Measurements from ENCODE around the gene CLK4.
A peak's percentile ranks its signal among the peaks of the same experiment; 100 is the strongest.

The CLK4 gene

DNA sequence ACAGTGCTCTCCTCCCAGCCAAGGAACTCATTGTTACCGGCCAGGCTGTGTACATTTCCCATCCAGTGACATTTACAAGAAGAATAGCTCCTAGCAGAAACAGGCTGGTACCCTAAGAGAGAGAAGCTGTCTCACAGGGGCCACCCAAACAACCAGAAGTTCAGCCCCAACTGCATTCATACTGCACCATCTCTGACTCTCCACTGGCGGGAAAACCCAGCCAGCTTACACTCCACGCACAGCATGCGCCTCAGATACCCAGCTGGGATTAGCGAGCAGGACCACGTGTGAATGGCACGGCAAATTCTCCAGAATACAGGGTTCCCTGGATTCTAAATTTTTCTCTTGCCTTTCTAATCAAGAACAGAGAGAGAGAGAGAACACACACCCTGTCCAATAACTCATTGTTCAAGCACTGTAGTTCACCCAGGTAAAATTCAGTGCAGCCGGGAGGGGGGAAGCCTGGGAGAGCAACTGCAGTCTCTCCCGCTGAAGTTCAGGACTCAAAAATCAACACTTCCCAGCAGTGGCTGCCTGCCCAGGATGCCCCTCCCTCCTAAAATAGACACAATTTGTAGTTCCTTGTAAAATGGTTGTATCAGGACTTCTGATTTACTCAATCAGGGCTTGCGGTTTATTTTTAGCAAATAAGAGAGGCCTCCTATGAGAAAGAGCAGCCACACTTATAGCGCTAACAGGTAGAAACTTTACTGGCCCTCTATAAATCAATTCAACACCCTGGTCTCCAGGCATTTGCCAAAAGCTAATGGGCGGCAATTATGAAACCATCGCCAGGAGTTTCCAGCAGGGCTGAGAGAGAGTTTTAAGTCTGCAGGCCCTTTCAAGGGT is 38.9 kb downstream of the CLK4 start:
- DNase-seq (ENCODE audit: low read depth in 2 of 2): no peak

DNA sequence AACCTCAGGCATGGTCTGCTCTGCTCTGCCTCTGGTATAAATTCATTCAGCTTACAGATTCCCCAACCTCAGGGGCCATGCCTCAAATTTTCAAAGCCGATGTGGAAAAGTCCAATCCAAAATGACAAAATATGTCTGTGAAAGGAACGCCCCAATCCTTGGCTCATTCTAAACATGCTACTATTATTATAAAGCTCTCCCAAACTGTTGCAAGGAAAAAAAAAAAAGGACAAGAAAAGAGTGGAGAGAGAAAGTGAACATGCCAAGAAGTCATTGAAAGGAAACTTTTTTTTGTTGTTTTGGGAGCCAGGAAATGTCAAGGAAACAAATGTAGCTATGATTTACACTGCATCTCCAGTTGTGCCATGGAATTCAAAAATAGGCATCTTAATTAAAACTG is 40.5 kb downstream of the CLK4 start:
- no peak for DNase-seq (ENCODE audit: low read depth in 2 of 2)

DNA sequence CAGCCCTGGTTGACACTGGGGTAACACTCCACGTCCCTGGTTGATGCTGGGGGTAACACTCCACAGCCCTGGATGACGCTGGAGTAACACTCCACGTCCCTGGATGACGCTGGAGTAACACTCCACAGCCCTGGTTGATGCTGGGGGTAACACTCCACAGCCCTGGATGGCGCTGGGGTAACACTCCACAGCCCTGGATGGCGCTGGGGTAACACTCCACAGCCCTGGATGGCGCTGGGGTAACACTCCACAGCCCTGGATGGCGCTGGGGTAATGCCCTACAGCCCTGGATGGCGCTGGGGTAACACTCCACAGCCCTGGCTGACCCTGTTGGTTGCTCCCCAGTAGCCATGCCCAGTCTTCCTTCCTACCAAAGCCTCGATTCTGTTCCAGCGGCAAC is 41.4 kb downstream of the CLK4 start:
- peak in 1 of 2 donors; percentile 14 for DNase-seq (ENCODE audit: low read depth in 2 of 2)

DNA sequence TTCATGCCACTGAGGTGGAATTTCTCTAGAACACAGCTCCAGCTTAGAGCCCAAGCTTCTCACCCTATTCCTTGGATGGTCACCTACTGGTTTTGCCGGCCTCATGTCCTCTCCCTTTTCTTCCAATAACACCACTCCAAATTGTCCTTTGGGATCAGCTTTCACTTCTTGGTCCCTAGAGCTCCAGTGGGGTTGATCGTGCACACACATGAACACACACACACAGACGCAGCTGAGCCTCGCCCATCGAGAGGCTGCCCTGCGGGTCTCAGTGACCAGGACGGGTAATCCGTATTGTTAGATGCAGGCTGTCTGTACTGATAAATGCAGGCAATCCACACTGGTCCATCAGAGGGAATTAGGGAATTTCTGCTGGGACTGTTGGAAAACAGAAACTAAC is 43.6 kb downstream of the CLK4 start:
- no peak for DNase-seq (ENCODE audit: low read depth in 2 of 2)

DNA sequence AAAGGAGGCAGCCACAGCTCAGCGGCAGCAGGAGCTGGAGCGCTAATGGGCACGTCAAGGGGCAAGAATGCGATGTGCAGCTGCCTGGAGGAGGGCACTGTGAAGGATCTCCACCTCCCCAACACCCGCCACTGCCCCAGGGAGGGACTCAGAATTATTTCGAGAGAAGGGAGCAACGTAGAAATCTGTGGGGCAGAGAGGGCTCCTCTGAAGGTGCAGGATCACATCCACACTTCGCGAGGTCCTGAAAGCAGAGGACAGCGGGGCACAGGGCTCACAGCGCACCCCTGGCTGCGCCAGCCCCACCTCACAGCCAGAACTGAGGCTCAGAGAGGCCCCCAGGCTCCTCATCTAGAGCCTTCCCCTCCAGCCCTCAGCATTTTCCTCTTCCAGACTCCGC is 44.6 kb downstream of the CLK4 start:
- no peak for DNase-seq (ENCODE audit: low read depth in 2 of 2)

DNA sequence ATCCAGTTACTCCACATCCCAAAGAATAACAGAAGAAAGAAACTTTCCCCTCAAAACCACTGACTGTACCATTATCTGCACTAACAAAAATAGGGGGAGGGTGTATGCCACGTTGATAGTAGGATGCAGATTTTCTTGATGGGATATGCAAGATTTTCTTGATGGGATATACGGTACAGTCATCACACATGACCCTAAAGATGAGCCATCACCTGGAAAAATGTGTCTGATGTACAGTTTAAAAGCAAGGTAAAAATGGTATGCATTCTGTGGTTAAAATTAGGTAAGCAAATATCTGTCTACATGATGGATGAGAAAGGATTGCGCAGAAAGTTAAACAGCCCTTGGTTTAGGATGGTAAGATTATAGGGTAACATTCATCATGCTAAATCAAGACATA is 45.2 kb downstream of the CLK4 start:
- no peak for DNase-seq (ENCODE audit: low read depth in 2 of 2)

DNA sequence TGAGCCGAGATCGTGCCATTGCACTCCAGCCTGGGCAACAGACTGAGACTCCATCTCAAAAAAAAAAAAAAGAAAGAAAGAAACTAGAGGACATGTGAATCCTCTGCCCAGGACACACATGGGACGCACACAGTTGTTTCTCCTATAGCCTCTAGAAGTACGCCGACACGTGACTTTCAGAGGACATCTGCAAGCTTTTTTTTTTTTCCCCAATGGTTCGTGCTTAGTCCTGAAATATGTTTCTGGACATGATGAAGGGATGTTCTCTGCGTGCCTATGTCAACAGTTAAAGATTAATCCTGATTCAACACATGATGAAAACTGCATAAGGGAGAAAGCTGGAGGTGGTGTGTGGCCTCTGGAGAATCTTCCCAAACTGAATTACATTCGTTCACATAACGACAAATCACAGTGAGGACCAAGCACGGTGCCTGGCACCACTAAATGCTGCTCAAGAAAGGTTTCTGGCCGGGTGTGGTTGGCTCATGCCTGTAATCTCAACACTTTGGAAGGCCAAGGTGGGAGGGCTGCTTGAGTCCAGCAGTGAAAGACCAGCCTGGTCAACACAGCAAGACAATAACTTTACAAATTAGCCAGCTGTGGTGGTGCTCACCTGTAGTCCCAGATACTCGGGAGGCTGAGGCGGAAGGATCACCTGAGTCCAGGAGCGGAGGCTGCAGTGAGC is 46.4 kb downstream of the CLK4 start:
- DNase-seq (ENCODE audit: low read depth in 2 of 2): no peak

DNA sequence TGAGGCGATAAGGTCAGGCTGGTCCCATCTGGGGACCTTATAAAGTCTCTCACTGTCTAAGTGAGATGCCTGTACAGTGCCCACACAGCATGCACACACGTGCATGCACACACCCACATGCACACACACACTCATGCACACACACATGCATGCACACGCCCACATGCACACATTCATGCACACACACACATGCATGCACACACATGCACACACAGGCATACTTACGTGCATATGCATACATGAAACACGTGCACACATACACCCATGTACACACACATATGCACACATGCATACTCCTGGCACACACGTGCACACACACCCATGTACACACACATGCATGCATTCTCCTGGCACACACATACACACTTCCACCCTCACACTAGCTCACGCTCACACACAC is 48.9 kb downstream of the CLK4 start:
- no peak for DNase-seq (ENCODE audit: low read depth in 2 of 2)

DNA sequence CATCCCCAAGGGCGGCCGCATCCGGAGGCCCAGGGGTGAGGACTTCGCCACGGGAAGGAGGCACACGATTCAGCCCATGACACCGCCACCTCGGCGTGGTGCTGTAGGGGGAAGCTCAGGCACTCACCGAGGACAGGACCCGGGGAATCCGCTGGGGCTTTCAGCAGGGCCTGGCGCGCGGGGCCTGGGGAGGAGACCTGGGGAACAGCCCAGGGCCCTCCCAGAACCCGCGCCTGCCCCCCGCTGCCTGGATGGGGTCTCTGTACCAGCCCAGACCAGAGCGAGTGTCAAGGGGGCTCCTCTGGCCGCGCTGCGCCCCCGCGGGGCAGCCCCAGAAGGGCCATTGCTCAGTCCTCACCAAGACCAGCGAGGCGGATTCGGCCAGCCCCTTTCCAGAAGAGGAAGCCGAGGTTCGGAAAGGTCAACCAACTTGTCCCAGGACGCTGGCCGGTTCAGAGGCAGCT is 49.4 kb downstream of the CLK4 start:
- DNase-seq (ENCODE audit: low read depth in 2 of 2): no peak

DNA sequence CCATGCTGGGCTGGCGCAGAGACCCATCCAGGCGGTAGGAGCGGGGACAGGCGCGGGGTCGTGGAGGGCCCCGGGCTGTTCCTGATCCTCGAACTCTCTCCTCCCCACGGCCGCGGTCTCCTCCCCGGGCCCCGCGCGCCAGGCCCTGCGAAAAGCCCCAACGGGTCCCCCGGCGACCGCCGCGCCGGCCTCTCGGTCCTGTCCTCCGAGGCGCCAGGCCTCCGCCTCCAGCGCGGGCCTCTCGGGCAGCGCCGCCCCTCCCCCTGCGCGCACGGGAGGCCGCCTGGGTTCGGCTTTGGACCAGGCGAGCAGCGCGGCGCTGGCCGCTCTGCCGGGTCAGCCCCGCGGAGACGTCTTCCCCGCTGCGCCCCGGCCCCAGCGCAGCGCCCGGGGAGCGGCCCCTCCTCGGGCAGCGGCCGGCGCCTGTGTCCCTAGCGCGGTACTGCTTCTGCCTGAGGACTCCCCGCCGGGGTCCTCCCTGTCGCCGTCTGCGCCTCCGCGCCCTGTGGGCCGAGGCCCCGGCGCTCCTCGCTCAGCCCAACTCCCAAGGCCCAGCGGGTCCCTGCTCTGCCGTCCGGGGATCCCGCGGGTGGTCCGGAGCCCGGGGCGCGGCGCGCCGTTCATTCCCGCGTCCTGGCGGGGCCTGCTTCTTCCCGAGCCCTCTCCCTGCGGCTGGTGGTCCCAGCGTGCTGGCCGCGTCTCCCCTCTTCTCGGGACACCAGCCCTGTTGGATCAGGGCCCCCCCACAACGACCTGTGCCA is 50.1 kb downstream of the CLK4 start:
- DNase-seq (ENCODE audit: low read depth in 2 of 2): no peak

DNA sequence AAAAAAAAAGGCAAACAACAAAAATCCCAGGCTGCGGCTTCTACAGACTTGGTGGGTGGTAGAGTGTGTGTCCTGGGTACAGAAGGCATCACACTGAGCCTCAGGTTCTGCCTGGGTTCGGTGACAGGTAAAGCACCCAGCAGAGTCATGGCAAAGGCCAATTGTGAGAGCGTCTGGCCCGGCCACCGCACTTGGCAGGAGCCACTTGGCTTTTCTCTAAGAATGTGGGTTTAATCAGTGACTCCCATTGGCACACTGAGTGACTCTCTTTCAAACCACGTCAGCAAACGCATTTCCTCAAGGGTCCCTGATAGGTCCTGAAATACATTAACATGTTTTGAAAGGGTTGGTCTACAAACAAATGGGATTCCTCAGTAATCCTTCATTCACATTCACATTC is 53.6 kb downstream of the CLK4 start:
- DNase-seq (ENCODE audit: low read depth in 2 of 2): no peak

DNA sequence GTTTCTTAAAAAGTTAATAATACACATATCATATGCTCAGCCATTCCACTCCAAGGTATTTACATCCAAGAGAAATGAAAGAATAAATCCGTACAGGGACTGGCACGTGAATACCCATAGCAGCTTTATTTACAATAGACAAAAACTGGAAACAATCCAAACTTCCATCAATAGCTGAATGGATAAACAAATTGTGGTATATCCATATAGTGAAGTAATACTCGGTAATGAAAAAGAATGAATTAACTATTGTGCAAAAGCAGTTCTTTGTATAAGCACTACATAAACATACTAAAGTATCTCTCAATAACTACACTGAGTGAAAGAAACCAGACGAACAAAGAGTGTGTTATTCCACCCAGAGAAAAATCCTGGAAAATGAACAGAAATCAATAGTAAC is 54.2 kb downstream of the CLK4 start:
- no peak for DNase-seq (ENCODE audit: low read depth in 2 of 2)

DNA sequence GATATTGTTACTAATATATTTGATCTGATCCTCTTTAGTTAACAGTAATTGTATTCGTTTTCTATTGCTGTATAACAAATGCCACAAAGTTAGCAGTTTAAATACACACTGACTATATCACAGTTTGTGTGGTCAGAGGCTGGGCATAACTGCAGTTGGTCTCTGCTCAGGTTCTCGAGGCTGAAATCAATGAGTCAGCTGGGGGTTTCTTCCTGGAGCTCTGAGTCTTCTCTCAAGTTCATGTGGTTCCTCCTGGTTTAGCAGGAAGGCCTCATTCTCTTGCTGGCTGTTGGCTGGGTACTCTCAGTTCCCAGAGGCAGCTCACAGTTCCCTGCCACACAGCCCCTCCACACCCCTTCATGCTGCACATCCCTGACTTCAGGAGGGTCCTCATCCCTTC is 57.4 kb downstream of the CLK4 start:
- DNase-seq (ENCODE audit: low read depth in 2 of 2): no peak

DNA sequence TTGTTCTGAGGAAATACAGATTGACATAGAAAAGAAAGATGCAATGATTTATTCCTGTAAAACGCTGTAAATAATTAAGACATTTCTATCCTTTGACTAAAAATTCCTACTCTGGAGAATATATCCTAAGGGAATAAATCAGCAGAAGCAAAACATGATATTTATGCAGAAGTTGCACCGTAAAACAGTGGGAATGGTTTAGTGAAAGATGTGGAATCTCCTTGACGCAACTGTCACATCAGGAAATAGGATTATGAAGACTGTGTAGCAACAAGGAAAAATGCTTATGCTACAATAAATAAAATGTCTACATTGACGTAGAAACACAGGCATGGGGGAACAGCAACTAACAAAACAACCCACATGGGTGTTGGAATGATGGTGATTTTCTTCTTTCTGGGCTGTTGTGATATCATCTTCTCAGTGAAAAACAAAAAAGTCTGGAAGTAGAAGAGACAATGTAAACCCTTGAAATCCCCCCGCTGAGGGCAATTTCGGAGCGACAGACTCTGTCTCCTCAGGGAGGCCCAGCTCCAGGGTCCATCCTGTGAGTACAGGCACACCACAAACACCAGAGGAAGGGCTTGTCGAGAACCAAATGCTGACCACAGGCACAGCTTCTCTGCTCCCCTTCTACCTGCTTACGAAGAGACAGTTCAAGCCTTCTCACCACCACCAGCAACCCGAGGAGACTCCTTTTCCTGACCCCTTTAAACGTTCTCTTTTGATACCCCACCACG is 61.9 kb downstream of the CLK4 start:
- no peak for DNase-seq (ENCODE audit: low read depth in 2 of 2)

DNA sequence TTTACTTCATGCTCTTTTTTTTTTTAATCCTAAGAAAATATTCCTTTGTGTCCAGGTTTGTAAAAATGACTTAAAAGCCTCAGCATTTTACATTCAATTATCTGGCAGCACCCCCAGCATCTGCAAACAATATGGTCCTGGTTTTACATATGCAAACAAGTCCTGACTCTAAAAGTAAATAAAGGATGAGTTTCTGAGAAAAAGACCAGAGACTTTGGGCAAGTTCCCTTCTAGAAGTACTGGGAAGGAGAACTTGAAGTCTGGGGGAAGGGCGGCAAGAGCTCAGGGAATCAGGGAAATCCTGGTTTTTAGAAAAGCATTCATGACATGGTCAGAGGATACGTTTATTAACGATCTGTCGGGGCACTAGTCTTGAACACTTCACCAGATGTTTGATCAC is 62.5 kb downstream of the CLK4 start:
- DNase-seq (ENCODE audit: low read depth in 2 of 2): no peak

DNA sequence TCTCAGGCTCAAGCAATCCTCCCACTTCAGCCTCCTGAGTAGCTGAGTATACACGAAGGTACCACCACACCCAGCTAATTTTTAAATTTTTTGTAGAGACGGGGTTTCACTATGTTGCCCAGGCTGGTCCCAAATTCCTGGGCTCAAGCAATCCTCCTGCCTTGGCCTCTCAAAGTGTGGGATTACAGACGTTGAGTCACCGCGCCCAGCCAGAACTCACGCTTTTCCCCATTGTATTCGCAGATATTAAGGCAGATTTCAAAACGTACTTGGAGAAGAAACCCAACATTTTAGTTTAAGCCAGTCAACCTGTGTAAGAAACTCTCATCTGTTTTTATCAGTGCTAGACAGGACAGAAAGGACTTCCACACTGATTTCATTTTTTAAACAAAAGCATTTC is 63.2 kb downstream of the CLK4 start:
- no peak for DNase-seq (ENCODE audit: low read depth in 2 of 2)

DNA sequence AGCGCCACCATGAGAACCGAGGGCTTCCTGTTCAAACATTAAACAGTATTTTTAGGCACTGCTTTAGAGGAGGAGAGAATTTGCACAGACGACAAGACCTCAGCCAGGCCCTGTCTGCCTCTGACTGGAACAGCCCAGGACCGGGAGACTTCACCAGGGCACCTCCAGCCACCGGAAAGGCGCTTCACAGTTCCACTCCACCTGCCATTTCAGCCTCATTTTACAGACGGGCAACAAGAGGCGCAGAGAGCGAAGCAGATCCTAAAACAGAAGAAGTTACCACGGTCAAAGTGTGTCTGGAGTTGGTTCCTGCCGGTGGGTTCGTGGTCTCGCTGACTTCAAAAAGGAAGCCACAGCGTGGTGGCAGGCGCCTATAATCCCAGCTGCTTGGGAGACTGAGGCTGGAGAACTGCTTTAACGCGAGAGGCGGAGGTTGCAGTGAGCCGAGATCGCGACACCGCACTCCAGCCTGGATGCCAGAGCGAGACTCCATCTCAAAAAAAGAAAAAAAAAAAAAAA is 65.0 kb downstream of the CLK4 start:
- DNase-seq (ENCODE audit: low read depth in 2 of 2): no peak

DNA sequence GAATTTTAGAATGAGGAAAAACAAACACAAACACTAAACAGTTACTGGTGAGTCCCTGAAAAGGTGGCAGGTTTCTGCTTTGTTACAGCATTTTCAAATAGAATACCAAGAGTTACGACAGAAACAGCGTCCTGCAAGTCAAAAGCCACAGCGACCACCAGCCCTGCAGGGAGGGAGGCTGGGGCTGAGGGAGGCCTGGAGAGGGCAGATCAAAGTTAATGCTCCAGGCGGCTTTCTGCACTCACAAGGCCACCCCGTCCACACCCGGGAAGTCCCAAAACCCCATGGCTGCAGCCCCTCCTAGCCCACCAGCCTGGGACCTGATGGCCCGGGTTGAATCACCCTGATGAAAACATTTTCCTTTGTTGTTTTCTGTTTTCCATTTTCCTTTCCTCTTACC is 65.9 kb downstream of the CLK4 start:
- DNase-seq (ENCODE audit: low read depth in 2 of 2): no peak

DNA sequence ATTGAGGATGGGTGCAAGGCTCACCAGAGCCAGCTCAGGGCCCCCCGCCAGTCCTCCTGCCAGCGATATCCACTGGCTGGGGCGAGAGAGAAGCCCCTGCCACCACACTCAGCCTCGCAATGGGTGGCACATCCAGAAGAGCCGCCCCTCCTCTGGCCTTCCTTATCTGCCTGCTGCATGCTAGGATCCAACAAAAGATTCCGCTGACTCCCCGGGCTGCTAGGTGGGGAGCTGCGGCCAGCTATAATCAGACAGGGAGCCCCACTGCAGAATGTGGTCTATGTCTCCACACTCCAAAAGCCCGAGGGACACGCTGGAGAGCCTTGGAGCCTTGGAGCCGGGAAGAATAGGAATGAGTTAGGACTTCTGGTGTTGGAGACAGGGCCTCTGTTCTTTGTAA is 69.4 kb downstream of the CLK4 start:
- DNase-seq (ENCODE audit: low read depth in 2 of 2): no peak

DNA sequence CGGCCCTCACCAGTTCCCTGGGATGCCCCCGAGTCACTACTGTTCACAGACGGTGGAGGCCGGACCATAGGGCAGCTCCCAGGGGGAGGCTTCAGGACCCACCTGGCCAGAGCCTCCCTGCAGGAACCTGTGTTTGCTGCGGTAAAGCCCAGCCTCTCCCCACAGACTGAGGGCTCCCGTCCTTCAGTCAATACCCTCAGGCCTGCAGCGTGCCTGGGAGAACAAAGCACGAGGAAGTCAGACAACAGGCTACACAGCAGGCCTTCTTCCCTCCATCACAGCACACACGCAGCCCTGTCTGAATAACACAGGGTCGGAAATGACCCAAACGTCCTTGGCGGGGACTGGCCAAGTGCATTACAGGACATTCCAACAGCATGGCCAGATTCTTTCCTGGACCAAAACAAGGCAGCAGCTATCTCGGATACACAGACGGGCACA is 71.1 kb downstream of the CLK4 start:
- DNase-seq (ENCODE audit: low read depth in 2 of 2): no peak

DNA sequence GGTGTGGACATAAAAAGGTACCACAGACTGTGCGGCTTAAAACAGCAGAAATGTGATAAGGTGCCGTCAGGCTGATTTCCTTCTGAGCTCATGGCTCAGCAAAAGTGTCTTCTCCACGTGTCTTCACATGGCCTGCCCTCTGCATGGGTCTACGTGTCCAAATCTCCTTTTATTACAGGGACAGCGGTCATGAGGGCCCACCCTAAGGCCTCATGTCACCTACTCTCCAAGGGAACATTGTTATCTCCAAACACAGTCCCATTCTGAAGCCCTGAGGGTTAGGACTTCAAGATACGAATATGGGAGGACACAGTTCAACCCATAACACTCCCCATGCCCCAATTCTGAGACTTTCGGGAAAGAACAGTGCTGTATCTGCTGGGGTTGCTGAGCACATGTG is 71.8 kb downstream of the CLK4 start:
- no peak for DNase-seq (ENCODE audit: low read depth in 2 of 2)

DNA sequence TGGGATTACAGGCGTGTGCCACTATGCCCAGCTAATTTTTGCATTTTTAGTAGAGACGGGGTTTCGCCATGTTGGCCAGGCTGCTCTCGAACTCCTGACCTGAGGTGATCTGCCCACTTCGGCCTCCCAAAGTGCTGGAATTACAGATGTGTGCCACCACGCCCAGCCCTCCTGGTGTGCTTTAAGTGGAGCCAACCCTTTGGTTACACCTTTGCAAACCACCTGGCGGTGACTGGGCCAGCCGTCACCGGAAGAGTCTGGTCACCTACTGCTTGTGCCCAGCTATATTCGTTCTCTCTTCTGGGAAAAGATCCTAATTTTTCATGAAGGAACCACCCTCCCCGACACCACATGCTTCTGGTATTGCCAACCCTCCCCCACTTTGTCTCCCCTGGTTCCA is 72.5 kb downstream of the CLK4 start:
- DNase-seq (ENCODE audit: low read depth in 2 of 2): no peak
